Measurements from ENCODE around the gene KDM2A.

Gene KDM2A

GRCh38 chr11:67278135-67278938 is 159.3 kb downstream of the KDM2A start (continued):
- no peak for TF ChIP-seq MEIS1 (CRISPR knock-in tag; IDR thresholded peaks at IDR 0.05; ENCODE audit: borderline replicate concordance)

GRCh38 chr11:67278939-67279588 is 160.0 kb downstream of the KDM2A start:
- peaks cover 4% of the 10 kb centered on the region for H3K4me1 ChIP-seq (ENCODE audit: control insufficient read depth, insufficient read depth, low read length)
- H3K4me3 ChIP-seq (ENCODE audit: low read depth, low read length): no peak overlapping the region
- peaks cover 0 to 72% of the 10 kb centered on the region in 2 experiments; a peak in 1 of 3 replicates for H3K36me3 ChIP-seq (ENCODE audit: control insufficient read depth in 2 of 2, insufficient read depth in 1 of 2, low read length in 2 of 2)
- ChIA-PET POLR2A (no interaction called here), CTCF (interaction anchor here (0.7 kb wide), 2 partner anchors 9 to 258 kb away, joined by 3 to 4 read pairs; no protein-coding TSS in a partner anchor)
- no peaks in the 10 kb centered on the region for H3K9me3 ChIP-seq (ENCODE audit: control insufficient read depth, insufficient read depth, low read depth, low read length)
- H3K27ac ChIP-seq (ENCODE audit: extremely low read depth, low read depth, low read length): no peak overlapping the region
- TF ChIP-seq ZNF704 (tag by site-specific recombination; IDR thresholded peaks at IDR 0.05) (no peak), ZBTB20 (tag by site-specific recombination; IDR thresholded peaks at IDR 0.05) (no peak), ZEB2 (tag by site-specific recombination; IDR thresholded peaks at IDR 0.05) (no peak), ZNF404 (tag by site-specific recombination; IDR thresholded peaks at IDR 0.05) (no peak)
- TF ChIP-seq, protein P1, sequence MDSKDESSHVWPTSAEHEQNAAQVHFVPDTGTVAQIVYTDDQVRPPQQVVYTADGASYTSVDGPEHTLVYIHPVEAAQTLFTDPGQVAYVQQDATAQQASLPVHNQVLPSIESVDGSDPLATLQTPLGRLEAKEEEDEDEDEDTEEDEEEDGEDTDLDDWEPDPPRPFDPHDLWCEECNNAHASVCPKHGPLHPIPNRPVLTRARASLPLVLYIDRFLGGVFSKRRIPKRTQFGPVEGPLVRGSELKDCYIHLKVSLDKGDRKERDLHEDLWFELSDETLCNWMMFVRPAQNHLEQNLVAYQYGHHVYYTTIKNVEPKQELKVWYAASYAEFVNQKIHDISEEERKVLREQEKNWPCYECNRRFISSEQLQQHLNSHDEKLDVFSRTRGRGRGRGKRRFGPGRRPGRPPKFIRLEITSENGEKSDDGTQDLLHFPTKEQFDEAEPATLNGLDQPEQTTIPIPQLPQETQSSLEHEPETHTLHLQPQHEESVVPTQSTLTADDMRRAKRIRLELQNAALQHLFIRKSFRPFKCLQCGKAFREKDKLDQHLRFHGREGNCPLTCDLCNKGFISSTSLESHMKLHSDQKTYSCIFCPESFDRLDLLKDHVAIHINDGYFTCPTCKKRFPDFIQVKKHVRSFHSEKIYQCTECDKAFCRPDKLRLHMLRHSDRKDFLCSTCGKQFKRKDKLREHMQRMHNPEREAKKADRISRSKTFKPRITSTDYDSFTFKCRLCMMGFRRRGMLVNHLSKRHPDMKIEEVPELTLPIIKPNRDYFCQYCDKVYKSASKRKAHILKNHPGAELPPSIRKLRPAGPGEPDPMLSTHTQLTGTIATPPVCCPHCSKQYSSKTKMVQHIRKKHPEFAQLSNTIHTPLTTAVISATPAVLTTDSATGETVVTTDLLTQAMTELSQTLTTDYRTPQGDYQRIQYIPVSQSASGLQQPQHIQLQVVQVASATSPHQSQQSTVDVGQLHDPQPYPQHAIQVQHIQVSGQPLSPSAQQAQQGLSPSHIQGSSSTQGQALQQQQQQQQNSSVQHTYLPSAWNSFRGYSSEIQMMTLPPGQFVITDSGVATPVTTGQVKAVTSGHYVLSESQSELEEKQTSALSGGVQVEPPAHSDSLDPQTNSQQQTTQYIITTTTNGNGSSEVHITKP (tag by site-specific recombination; IDR thresholded peaks at IDR 0.05): no peak

DNA sequence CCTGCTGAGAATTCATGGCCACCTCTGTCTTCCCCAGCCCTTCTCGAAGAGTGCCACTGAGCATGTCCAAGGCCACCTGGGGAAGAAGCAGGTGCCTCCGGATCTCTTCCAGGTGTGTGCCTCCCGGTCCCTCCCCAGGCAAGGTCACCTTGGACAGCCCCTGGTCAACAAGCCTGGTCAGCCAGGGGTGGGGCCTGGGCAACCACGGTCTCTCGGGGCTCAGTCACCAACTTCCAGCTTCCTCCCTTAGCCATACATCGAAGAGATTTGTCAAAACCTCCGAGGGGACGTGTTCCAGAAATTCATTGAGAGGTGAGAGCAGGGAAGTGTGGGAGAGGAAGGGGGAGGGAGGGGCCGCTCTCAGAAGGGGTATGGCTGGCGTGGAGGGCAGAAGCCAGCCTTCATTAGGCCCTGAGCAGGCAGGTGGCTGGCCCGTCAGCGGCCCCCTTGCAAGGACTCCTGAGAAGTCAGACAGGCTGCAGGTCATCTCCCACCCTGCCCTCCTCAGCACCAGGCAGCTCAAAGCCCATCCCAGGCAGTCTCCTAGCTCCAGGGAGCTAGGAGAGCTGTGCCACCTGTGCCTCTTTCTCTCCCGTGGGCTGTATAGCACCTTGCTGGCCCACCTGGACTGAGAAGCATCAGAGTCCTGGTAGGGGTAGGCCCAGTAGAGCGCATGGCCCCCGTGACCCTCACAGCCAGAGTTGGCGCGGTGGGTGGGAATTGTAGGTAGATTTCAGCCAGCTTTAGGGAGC is 160.7 kb downstream of the KDM2A start:
- CTCF ChIA-PET: interaction anchor here (0.7 kb wide), 1 partner anchor 8 kb away, joined by 4 read pairs; no protein-coding TSS in a partner anchor
- H3K27ac ChIP-seq (ENCODE audit: extremely low read depth, low read depth, low read length): no peak overlapping the region
- H3K36me3 ChIP-seq (ENCODE audit: control insufficient read depth in 2 of 2, insufficient read depth in 1 of 2, low read length in 2 of 2): peaks cover 0 to 76% of the 10 kb centered on the region in 2 experiments; a peak in 2 of 3 replicates
- no peak overlapping the region for H3K4me3 ChIP-seq (ENCODE audit: low read depth, low read length)
- no peak for TF ChIP-seq ZNF214 (tag by site-specific recombination; IDR thresholded peaks at IDR 0.05; ENCODE audit: borderline replicate concordance)
- TF ChIP-seq GFI1B (tag by site-specific recombination; IDR thresholded peaks at IDR 0.05): no peak
- TF ChIP-seq ZNF184 (tag by site-specific recombination; IDR thresholded peaks at IDR 0.05): no peak
- TF ChIP-seq ZNF658 (tag by site-specific recombination; IDR thresholded peaks at IDR 0.05): no peak
- TF ChIP-seq, protein P2, sequence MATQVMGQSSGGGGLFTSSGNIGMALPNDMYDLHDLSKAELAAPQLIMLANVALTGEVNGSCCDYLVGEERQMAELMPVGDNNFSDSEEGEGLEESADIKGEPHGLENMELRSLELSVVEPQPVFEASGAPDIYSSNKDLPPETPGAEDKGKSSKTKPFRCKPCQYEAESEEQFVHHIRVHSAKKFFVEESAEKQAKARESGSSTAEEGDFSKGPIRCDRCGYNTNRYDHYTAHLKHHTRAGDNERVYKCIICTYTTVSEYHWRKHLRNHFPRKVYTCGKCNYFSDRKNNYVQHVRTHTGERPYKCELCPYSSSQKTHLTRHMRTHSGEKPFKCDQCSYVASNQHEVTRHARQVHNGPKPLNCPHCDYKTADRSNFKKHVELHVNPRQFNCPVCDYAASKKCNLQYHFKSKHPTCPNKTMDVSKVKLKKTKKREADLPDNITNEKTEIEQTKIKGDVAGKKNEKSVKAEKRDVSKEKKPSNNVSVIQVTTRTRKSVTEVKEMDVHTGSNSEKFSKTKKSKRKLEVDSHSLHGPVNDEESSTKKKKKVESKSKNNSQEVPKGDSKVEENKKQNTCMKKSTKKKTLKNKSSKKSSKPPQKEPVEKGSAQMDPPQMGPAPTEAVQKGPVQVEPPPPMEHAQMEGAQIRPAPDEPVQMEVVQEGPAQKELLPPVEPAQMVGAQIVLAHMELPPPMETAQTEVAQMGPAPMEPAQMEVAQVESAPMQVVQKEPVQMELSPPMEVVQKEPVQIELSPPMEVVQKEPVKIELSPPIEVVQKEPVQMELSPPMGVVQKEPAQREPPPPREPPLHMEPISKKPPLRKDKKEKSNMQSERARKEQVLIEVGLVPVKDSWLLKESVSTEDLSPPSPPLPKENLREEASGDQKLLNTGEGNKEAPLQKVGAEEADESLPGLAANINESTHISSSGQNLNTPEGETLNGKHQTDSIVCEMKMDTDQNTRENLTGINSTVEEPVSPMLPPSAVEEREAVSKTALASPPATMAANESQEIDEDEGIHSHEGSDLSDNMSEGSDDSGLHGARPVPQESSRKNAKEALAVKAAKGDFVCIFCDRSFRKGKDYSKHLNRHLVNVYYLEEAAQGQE (tag by site-specific recombination; IDR thresholded peaks at IDR 0.05): no peak
- no peaks in the 10 kb centered on the region for H3K9me3 ChIP-seq (ENCODE audit: control insufficient read depth, insufficient read depth, low read depth, low read length)
- peaks cover 4% of the 10 kb centered on the region for H3K4me1 ChIP-seq (ENCODE audit: control insufficient read depth, insufficient read depth, low read length)
- POLR2A ChIA-PET: no interaction called here
